Jurkat, Clone E6-1 (cell line): ENCODE measurements around the gene MYORG.
"Not testable (repeated sequence)": the region's sequence is repeated elsewhere in the genome, so short reads cannot be mapped to it uniquely, and the experiment has no call there.

Source experiments
- DNase-seq: peaks from one replicate; pipeline ENCODE4 v3.0.0-alpha.2; 2011; ENCODE audit warnings: low read depth, low spot score
- H3K4me3 ChIP-seq: 2 replicates; pipeline ENCODE4 v1.5.1; 2011; ENCODE audit warnings: mild to moderate bottlenecking, low read length, control low read depth, moderate library complexity

The MYORG gene

DNA sequence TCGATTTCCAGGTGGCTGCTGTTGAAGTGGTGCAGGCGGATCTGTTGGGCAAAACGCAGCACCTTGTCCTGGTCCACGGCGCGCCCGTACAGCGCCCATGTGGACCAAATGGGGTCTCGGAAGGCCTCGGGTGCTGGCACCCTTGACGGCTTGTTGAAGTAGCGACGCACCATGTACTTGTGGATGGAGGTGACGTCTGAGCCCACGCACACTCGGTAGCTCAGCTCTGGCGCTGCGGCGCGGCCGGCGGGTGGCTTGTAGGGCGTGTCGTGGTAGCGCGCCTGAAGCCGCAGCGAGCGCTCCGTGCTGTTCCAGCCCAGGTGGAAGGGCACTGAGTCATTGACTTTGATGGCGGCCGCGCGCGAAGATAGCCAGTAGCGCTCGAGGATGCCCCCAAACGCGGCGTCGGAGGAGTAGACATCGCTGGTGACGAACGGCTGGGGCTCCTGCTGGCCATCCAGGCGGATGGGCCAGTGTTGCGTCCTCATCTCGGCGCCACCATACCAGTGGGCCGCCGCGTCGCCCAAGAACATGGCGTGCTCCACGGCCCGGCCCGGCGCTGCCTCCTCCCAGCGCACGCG lies 4.7 kb downstream of the MYORG start:
- no peak for DNase-seq
- no peak overlapping the region for H3K4me3 ChIP-seq

DNA sequence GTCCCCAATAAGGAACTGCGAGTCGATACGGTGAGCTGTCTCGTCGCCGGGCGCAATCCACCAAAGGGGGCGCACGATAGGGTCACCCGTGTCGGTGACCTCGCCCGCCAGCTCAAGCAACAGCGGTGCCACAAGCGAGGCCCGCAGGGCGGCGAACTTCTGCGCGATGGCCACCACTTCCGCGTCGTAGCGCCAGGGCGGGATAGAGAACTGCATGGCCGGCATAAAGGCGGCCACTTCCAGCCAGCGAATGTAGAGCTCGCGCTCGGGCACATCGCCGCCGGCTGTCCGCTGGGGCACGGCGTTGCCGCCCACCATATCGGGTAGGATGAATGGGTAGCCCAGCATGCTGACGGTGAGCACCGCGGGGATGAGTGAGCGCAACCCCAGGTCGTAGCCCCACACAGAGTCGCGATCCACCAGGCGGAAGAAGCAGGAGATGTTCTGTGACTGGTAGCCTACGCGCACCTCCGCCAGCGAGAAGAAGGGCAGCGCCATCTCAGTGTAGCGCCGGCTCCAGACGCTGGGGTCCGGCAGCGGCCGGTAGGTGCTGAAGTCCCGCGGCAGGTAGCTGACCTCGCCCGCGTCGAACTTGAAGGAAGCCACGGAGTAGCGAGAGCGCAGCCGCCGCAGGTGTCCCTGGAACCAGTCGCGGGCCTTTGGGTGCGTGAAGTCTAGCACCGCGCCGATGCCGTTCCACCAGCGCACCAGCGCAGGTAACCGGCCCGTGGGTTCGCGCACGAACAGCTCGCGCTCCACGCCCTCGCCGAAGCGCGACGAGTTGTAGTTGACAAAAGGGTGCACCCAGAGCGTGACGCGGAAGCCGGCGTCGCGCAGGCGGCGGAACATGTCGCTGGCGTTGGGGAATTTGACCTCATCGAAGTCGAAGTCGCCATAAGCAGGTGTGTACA lies 5.5 kb downstream of the MYORG start:
- H3K4me3 ChIP-seq: no peak overlapping the region
- DNase-seq: no peak

DNA sequence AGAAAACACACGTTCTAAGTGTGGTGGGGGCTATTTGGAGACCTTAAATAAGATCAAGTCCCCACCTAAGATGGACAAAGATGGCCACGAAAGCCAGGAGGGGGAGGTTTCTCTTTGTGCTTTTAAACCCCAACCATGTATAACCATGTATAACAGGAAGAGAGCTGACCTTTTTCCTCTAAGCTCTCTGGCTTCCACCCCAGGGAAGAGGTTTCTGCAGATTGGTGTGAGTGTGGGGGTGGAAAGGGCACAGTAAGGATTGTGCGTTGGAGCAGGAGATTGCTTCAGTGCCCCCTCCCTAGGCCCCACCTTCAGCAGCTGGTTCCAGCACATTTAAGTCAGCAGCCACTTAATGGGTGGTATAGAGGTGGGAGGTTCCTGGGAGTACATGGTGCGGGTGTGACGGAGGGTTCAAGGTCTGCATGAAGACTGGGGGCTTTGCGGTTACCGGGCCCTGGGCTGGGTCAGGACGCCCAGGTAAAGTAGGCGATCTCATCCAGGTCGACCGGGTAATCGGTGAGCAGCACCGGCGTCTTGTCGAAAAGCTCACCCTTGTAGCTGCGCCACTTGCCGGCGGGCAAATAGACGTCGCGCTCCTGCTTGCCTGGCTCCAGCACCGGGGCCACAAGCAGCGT lies 6.2 kb downstream of the MYORG start:
- no peak overlapping the region for H3K4me3 ChIP-seq
- DNase-seq: no peak

DNA sequence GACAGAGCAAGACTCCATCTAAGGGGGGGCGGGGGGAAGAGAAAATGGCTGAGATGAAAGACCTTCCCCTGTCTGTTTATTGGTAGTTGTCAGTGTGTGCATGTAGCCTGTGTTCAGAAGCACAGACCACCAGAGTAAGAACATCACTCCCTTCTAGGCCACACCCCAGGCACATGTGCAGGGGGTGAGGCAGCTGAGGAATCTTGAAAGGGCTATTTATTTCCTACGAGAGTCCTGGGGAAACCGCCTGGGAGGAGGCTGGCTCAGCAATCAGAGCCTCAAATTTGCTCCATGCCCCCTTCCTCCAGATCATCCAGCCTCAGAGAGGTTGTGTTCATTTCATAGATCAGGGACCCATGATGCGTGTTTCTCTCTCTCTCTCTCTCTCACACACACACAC lies 7.1 kb downstream of the MYORG start:
- DNase-seq: no peak
- H3K4me3 ChIP-seq: no peak overlapping the region

DNA sequence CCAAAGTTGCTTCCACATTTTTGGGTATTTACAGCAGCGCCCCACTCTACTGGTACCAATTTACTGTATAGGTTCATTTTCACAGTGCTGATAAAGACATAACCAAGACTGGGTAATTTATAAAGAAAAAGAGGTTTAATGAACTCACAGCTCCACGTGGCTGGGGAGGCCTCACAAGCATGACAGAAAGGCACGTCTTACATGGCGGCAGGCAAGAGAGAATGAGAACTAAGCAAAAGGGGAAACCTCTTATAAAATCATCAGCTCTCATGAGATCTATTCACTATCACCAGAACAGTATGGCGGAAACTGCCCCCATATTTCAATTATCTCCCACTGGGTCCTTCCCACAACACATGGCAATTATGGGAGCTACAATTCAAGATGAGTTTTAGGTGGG lies 7.9 kb downstream of the MYORG start:
- H3K4me3 ChIP-seq, DNase-seq: not testable (repeated sequence)

DNA sequence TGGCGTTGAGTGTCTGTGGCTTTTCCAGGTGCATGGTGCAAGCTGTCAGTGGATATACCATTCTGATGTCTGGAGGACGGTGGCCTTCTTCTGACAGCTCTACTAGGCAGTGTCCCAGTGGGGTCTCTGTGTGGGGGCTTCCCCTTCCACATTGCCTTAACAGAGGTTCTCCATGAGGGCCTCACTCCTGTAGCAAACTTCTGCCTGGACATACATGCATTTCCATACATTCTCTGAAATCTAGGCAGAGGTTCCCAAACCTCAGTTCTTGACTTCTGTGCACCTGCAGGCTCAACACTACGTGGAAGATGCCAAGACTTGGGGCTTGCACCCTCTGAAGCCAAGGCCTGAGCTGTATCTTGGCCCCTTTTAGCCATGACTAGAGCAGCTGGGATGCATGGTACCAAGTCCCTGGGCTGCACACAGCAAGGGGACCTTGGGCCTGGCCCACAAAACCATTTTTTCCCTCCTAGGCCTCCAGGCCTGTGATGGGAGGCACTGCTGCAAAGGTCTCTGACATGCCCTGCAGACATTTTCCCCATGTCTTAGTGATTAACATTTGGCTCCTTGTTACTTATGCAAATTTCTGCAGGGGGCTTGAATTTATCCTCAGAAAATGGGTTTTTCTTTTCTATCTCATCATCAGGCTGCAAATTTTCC lies 8.8 kb downstream of the MYORG start:
- not testable (repeated sequence) for H3K4me3 ChIP-seq, DNase-seq

DNA sequence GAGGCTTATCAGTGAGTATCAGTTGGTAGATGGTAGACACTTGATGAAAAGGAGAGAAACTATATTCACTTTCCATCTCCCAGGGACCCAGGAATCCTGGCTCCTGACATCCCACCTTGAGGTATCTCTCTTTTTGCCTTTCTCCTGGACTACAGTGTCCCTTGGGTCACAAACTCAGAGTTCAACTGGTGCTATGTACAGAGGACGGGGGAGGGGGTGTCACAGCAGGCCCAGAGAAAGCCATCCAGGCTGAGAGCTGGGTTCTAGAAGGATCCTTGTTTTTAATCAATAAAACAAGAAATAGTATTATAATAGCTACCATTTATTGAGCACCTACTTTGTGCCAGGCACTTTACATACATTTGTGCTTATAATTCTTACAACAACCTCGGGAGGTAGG lies 10.3 kb downstream of the MYORG start:
- no peak for DNase-seq
- no peak overlapping the region for H3K4me3 ChIP-seq

DNA sequence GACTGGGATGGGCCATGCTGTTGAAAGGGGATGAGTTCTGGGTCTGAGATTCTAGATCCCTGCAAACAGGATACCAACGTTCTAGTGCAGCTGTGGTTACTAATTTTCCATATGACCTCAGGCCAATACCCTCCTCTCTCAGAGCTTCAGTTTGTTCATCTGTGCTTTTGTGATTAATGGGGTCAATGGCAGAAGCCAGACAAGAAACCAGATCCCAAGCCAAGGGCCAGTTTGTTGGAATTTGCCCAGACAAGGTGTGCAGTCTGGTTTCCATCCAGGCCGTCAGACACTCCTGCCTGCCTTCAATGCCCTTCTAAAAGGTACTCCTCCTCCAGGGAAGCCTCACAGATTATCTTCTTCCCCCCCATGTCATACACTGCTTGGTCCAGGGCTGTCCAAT lies 11.4 kb downstream of the MYORG start:
- DNase-seq: no peak
- no peak overlapping the region for H3K4me3 ChIP-seq

DNA sequence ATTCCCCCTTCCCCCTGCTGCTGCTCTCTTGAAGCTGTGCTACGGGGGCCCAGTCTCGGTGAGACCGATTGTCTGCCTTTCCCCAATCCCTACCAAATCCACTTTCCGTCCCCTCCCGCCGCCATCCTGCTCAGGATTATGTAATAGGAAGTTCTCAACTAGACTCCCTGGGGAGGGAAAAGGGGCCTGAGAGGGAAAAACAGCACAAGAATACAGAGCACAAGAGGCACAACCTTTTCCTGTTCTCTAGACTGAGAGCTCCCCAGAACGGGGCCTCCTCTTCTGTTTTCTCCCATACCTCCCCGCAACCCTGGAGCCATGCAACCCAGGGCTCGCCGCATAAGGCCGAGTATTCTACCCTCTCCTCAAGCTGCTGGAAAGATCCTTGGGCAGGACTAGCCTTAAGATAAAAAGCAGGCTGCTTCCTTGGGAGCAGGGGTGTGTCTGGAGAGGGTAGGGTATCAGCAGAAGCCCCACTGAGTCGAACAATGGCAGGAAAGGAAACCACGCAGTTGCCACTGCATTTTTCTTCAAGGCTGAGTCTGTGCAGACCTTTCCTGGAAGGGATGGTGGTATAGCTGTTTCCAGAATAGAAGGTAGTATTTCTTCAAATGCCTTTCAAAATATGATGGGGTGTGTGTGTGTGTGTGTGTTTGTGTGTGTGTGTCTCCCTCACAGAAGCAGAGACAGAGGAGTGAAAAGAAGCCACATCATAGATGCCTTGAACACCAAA lies 12.9 kb downstream of the MYORG start:
- DNase-seq: peak; percentile 35
- H3K4me3 ChIP-seq: no peak overlapping the region

DNA sequence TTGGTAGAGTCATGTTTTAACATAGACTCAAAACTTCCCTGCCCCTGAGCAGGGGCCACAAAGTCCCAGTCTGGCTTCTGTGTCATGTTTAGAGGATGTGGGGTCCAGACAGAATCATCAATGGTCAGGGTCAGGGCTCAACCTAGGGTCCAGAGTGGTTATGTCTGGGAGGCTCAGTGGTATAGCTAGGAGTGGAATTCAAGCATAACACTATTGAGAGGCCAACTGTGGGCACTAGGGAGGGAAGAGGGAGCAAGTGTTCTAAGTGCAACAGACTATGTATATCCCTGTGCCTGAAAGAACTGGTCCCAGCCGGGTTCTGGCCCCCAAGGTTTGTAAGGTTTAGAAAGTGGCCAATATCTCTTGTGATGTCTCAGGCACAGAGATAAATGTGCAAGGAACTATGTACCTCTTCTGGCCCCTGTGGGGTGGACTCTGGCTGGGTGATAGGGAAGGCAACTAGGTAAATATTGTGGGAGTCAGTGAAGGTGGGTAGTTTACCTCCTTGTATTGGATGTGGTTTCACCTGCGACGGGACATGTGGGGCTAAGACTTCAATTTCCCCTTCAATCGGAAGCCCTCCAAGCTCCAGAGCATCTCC lies 14.0 kb downstream of the MYORG start:
- DNase-seq: no peak
- H3K4me3 ChIP-seq: no peak overlapping the region

DNA sequence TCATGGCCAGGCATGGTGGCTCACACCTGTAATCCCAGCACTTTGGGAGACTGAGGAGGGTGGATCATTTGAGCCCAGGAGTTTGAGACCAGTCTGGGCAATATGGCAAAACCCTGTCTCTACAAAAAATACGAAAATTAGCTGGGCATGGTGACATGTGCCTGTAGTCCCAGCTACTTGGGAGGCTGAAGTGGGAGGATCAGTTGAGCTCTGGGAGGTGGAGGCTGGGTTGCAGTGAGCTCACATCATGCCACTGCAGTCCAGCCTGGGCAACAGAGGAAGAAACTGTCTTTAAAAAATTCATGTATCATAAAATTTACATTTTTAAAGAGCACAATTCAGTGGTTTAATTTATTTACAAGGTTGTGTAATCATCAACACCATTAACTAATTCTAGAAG lies 23.7 kb downstream of the MYORG start:
- DNase-seq, H3K4me3 ChIP-seq: not testable (repeated sequence)

DNA sequence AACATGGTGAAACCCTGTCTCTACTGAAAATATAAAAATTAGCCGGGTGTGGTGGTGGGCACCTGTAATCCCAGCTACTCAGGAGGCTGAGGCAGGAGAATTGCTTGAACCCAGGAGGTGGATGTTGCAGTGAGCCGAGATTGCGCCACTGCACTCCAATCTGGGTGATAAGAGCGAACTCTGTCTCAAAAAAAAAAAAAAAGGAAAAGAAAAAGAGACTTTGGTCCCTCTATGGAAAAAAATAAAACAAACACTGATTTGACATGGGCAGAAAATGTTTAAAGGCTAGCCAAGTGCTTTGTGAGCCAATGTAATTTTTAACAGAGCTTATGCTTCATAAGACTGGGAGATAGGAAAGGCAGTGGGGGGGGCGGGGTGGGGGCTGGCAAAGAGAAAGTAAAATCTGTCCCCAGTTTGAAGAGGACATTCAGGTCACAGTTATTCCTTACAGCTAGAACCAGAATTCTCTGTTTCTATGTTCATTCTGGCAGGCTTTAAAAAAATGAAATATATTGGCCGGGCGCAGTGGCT lies 24.5 kb downstream of the MYORG start:
- not testable (repeated sequence) for DNase-seq, H3K4me3 ChIP-seq

DNA sequence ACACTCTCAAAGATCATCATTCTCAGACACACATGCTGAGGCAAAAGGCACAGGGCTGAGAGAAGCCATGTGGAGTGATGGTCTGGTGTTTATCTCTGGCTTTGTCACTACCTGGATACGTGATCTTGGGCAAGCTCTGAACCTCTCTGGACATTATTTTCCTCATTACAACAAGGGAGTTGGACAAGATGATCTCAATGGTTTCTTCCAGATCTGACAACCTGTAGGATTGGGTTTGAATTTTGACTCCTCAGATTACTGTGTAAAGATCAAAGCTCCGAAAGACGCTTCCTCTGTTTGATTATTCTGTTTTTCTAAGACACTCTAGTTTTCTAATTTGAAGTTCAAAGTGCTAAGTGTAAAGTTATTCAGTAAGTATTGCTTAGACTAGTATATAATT lies 27.4 kb downstream of the MYORG start:
- DNase-seq: no peak
- H3K4me3 ChIP-seq: no peak overlapping the region

DNA sequence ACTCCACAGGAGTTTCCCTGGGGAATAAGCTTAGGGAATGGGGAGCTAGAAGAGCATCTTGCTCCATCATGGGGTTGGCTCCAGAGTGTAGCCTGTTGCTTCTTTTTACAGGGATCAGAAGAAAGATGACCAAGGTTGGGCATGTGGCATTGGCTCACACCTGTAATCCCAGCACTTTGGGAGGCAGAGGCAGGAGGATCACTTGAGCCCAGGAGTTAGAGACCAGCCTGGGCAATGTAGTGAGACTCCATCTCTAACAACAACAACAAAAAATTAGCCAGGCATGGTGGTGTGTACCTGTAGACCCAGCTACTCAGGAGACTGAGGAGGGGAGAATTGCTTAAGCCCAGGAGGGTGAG lies 28.9 kb downstream of the MYORG start:
- DNase-seq: no peak

DNA sequence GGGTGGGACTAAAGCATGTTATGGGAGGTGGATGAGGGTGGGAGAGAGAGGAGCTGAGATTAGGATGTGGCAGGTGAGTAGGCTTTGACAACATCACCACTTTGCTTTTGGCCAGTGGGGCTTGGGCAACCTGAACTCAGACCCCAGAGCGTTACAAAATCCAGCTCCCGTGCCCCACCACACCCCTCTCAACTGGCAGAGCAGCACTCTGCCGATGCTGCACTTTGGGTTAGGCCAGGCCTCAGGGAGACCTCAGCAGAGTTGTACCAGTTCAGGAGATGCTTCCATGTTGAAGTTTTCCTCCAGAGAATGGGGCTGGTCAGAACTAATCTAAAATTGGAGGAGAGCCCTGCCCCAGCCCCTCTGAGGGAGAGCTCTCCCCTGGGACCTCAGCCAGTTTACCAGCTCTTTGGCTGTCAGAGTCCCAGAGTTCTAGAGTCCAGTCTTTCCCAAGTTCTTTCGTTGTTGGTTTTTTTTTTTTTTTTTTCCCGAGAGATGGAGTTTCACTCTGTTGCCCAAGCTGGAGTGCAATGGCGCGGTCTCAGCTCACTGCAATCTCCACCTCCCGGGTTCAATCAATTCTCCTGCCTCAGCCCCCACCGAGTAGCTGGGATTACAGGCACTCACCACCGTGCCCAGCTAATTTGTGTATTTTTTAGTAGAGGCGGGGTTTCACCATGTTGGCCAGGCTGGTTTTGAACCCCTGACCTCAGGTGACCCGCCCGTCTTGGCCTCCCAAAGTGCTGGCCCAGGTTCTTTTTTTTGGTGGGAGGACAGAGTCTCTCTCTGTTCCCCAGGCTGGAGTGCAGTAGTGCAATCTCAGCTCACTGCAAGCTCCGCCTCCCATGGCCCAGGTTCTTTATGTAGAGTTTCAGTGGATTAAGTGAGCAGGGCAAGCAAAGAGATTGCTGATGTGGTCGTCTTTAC lies 29.6 kb downstream of the MYORG start:
- H3K4me3 ChIP-seq: no peak overlapping the region
- no peak for DNase-seq

More for the DNA sequence above, 28.9 kb downstream of the MYORG start:
- H3K4me3 ChIP-seq: no peak overlapping the region

DNA sequence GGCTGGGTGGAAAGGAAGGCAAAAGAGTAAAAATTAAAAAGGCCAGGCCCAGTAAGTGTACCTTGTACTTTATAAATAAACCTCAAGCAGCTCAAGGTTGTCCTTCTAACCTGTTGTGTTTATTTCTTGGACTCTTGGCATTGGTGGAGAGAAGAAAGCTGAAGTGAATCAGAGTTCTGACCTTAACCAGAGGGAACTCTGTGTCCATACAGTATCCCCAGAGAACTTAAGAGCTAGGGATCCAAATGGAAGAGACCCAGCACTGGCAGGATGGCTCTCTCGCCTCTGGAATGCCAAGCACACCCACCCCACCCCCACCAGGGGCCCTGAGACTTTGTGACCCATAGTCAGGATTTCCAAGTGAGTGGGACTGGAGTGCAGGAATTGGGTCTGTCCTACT lies 33.1 kb downstream of the MYORG start:
- no peak overlapping the region for H3K4me3 ChIP-seq
- no peak for DNase-seq

DNA sequence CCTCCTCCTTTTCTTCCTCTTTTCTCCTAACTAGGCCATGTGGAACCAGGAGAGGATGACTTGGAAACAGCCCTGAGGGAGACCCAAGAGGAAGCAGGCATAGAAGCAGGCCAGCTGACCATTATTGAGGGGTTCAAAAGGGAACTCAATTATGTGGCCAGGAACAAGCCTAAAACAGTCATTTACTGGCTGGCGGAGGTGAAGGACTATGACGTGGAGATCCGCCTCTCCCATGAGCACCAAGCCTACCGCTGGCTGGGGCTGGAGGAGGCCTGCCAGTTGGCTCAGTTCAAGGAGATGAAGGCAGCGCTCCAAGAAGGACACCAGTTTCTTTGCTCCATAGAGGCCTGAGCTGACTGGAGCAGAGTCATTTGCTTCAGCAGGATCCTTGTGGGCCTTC lies 33.6 kb downstream of the MYORG start:
- H3K4me3 ChIP-seq: no peak overlapping the region
- no peak for DNase-seq
